ENCODE measurements around the gene KIFAP3.

DNA sequence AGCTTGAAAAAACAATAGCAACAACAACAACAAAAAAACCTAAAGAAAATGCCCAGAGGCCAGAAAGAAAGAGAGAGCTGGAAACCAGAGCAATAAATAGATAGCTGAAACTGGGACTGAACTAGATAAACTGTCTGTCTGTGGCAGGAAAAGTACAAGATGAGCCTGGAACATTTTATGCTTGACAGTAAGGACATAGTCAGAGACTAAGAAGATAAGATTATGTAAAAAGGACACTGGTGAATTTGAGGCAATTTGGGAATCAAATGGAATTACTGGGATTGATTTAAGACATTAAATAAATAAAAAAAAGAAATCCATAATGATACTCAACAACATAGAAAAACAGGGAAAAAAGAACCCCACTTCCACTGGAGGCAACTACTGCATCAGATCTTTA lies 1.7 kb upstream of the KIFAP3 start:
- TF ChIP-seq, protein P1, sequence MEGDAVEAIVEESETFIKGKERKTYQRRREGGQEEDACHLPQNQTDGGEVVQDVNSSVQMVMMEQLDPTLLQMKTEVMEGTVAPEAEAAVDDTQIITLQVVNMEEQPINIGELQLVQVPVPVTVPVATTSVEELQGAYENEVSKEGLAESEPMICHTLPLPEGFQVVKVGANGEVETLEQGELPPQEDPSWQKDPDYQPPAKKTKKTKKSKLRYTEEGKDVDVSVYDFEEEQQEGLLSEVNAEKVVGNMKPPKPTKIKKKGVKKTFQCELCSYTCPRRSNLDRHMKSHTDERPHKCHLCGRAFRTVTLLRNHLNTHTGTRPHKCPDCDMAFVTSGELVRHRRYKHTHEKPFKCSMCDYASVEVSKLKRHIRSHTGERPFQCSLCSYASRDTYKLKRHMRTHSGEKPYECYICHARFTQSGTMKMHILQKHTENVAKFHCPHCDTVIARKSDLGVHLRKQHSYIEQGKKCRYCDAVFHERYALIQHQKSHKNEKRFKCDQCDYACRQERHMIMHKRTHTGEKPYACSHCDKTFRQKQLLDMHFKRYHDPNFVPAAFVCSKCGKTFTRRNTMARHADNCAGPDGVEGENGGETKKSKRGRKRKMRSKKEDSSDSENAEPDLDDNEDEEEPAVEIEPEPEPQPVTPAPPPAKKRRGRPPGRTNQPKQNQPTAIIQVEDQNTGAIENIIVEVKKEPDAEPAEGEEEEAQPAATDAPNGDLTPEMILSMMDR (IDR thresholded peaks at IDR 0.05 in 4 of 5, conservative IDR thresholded peaks at IDR 0.05 in 1 of 5) = no peak
- TF ChIP-seq POLR2A (IDR thresholded peaks at IDR 0.05) = no peak
